Smooth muscle cell of the umbilical artery (primary cell): ENCODE data around the gene TMEM164. TPM values are rescaled to one million over a fixed set of nuclear protein-coding genes. Genes with fewer than 3 reads are reported as not detected.

Experiments used
- total RNA-seq: library from RNA; depleted of rRNA; stranded (reverse); fragments of >200 nt; gene quantifications from 2 replicates; pipeline ENCODE4 v1.2.3, GENCODE V29; 2014

TMEM164 gene
- 44.2 and 94.1 TPM in 2 replicates for total RNA-seq

DNA sequence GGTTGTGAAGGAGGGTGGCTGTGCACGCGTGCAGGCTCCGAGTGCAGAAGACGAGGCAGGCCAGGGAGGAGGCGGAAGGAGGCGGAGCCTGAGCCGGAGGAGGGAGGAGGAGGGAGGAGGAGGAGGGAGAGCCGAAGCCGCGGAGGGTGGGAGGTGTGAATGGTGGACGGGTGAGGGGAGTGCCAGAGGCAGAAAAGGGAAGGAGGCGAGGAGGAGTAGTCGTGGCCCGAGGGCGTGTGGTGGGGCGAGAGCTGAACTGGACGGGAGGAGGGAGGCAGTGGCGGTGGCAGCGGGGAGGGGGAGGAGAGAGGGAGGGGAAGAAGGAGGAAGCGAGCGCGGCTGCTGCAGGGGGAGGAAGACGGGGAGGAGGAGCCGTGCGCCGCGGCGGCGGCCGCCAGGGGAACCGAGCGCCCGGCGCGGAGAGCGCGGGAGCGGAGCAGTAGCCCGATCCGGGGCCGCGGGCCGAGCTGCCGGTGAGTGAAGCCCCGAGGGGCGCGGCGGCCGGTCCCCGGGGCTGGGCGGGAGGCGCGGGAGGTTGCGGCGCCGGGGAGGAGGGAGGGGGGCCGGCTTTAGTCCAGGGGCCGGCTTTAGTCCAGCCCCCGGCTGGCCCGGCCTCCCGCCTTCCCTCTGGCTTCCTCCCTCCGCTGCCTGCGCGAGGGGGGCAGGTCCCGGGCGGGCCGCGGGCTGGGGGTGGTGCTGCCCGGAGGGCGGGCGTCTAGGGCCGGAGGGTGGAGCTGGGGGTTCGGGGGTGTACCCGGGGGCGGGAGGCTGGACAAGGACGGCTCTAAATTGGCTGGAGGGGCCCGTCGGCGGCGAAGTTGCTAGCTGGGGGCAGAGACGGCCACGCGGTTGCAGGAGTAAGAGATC is at the start of gene TMEM164:
Gene TMEM164 (plus strand): TSS at position 815 of the 867 bp plus-strand sequence. CDS start 661 bp downstream, outside the sequence.

